Mononuclear cell (primary cell): Measurements from ENCODE around the gene FAM124A. TPM values are rescaled to one million over a fixed set of nuclear protein-coding genes. Genes with fewer than 3 reads are reported as not detected.
"Not testable (repeated sequence)": the region's sequence is repeated elsewhere in the genome, so short reads cannot be mapped to it uniquely, and the experiment has no call there.

Experiments
- H3K27me3 ChIP-seq: 2 replicates; pipeline ENCODE4 v1.6.0; 2011; ENCODE audit warnings: low read length, control low read depth; ENCODE audit not compliant: insufficient read depth
- H3K4me1 ChIP-seq: 2 replicates; pipeline ENCODE4 v1.5.1; 2011; ENCODE audit warnings: mild to moderate bottlenecking, low read length, control low read depth; ENCODE audit not compliant: insufficient read depth
- H3K4me3 ChIP-seq: 2 replicates; pipeline ENCODE4 v1.5.1; 2011; ENCODE audit warnings: mild to moderate bottlenecking, low read length, moderate library complexity
- H3K9me3 ChIP-seq: 2 replicates; pipeline ENCODE4 v1.5.1; 2011; ENCODE audit warnings: low read depth, mild to moderate bottlenecking, control low read depth, low read length
- total RNA-seq: library from RNA; depleted of rRNA; stranded (reverse); fragments of >200 nt; gene quantifications from one replicate; pipeline ENCODE4 v1.2.3, GENCODE V29; 2012

The FAM124A gene
- total RNA-seq, 1 donor = under 0.01 TPM

DNA sequence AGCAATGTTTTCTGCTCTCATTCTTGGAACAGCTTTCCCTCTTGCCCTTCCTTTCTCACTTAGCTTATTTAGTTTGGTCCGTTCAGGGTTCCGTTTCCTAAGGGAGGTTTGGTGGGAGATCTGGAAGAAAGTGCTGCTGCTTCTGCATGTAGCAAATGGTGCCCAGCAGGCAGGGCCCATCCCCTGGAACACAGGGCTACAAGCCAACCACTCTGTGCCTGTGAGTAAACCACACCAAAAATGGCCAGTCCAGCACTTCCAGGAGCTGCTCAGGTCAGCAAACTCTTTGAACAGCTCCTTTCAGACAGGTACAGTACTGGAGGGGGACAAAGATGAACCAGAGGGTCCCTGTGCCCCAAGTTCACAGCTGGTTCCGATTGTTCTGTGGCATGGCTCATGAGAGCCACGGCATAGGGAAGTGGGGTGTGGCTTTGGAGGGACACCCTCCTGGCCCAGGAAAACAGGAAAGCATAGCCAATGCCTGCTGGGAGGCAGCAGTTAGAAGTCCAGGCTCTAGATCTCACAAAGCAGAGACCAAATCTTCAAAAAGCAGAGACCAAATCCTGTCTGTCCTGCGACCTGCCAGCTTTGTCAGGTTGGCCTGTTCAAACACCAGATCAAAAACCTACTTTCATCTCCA is 39.5 kb downstream of the FAM124A start:
- Histone ChIP-seq H3K4me3 (no peak overlapping the region), H3K4me1 (no peaks in the 10 kb centered on the region), H3K27me3 (no peaks in the 10 kb centered on the region), H3K9me3 (no peaks in the 10 kb centered on the region)

DNA sequence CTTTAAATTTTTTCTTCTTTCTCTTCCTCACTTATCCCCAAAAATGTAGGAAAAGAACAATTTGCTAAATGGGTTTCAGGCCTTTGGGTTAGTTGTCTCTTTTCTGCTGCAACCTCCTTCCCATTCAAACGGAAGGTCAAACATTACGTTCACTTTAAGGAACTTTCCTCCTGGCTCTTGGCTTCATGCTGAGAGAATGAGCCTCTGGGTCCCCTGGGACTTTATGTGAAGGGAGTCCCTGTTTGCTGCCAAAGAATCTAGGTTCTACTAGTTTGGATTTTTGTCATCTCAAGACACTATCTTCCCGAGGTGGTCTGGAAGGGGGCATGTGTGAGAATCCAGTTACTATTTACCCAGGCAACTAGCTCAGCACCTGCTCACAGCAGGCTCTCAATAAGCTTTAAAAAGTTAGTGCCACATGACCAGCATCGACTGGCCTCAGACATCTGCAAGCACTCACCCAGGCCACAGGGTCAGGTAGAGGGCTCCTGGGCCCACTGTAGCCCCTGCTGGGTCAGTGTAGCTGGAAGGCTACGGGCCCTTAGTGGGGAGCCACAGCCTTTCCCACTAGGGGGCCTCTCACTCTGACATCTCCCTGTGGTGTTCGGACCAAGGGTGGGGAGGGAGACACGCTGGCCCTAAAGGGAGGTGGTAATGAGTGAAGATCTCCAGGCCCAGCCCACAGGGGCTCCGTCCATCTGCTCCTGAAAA is 40.5 kb downstream of the FAM124A start:
- no peak overlapping the region for H3K4me3 ChIP-seq
- H3K27me3 ChIP-seq = no peaks in the 10 kb centered on the region
- no peaks in the 10 kb centered on the region for H3K9me3 ChIP-seq
- H3K4me1 ChIP-seq = no peaks in the 10 kb centered on the region

DNA sequence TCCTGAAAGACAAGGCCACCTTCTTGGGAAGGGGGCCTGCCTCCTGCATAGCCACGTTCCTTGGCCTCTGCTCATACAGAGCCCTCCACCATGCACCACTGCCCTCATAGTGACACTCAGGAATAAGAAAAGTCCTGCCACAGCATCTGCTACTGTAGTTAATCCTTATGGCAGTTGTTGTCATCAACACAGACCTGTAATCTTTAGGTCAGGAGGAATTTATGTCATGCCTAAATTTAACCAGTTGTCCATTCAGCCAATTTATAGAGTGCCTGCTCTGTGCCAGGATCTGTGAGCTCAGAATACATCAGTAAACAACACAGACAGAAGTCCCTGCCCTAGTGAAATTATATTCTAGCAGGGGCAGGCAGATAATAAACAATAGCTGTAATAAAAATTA is 44.4 kb downstream of the FAM124A start:
- H3K9me3 ChIP-seq = no peaks in the 10 kb centered on the region
- no peaks in the 10 kb centered on the region for H3K27me3 ChIP-seq
- H3K4me1 ChIP-seq = no peaks in the 10 kb centered on the region
- H3K4me3 ChIP-seq = no peak overlapping the region

DNA sequence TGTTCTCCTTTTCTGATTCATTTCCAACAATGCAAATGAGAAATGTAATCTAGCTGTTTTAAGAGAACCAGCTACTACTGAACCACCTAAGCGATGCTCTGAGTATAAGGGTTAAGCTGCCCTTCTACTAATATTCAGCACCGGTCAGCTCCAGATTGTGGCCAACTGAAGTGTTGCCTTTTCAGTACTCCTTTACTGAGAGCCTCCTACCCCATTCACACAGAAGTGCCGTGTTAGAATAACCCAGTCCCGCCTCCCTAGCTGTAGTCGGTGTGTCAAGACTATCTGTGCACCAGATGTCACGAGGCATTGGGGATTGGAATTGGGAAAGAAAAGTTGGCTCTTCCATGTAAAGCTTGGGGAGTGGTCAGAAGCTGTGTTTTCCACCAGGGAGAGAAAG is 45.4 kb downstream of the FAM124A start:
- H3K4me1 ChIP-seq = no peaks in the 10 kb centered on the region
- no peaks in the 10 kb centered on the region for H3K9me3 ChIP-seq
- H3K27me3 ChIP-seq = no peaks in the 10 kb centered on the region
- no peak overlapping the region for H3K4me3 ChIP-seq

DNA sequence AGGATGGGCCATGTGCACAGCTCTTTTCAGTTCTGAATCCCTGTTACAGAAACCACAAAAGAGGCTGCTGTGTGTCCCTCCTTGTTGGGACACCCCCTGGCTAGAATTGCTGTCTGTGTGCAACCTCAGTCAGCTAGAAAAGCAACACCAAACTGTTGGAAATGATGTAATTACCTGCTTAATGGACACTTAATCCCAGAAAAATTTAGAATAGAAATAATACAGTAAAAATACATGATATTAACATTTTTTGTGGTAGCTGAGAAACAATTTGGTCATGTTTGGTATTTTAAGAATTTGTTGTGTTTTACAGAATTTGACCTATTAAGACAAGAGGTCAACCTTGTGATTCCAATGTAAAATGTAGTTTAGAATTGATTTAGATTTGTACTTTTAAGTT is 46.8 kb downstream of the FAM124A start:
- Histone ChIP-seq H3K4me1 (no peaks in the 10 kb centered on the region), H3K4me3 (no peak overlapping the region), H3K27me3 (no peaks in the 10 kb centered on the region), H3K9me3 (no peaks in the 10 kb centered on the region)

DNA sequence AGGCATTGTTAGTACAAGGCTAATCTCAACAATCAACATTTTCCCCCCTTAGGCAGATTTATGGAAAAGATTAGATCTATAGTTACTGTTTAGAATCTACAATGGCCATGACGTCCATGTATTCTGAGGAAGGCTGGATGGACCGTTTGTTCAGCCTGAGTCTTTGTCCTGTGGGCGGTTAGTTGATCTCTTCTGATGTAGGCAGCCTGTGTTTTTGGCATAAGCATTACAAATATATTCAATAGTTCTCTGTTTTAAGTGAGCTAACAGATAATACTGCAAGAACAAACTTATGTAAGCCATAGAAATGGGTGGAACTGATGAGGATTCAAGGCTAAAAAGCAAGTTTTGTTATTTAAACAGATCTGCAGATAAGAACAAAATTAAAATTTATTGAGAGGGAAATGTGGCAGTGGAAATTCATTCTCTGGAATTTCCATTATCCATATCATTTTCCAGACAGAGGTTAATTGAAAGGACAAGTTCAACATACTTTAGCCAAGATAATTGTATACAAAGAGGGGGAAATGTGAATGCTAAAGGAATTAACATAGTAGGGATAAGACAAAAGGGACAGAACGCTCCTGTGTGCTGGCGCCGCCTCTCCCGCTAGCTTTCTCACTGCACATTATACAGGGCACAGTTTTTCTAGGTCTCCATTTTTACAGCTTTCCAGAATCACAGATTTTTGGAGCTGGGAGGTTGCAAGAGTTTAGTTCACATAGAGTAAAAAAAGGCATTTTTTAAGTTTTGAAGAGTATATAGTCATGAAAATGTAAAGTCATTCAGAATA is 48.6 kb downstream of the FAM124A start:
- Histone ChIP-seq H3K4me1 (no peaks in the 10 kb centered on the region), H3K9me3 (no peaks in the 10 kb centered on the region), H3K4me3 (no peak overlapping the region), H3K27me3 (no peaks in the 10 kb centered on the region)

DNA sequence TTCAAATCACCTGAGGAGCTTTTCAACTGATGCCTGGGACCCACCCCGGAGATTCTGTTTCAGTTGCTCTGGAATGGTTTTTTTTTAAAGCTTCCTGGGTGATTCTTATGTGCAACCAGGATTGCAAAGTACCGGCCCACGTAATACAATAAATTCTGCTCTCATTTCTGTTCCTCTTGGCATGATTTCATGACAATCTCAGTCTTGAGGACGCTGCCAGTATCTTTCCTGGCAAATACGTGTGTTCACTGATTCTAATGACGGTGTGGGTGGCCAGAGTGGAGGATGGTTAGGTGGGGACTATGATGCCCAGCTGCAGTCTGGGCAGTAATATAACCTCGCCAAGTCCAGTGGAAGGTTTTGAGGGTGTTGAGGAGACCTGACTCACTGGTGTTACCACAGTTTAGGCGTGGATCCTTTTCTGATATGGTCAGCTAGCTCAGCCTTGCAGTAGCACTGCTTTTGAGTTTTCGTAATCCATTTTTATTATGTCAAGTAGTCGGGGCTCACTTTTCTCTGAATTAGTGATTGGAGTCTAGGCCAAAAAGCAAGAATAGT is 49.4 kb downstream of the FAM124A start:
- Histone ChIP-seq H3K4me3 (no peak overlapping the region), H3K27me3 (no peaks in the 10 kb centered on the region), H3K9me3 (no peaks in the 10 kb centered on the region), H3K4me1 (no peaks in the 10 kb centered on the region)

DNA sequence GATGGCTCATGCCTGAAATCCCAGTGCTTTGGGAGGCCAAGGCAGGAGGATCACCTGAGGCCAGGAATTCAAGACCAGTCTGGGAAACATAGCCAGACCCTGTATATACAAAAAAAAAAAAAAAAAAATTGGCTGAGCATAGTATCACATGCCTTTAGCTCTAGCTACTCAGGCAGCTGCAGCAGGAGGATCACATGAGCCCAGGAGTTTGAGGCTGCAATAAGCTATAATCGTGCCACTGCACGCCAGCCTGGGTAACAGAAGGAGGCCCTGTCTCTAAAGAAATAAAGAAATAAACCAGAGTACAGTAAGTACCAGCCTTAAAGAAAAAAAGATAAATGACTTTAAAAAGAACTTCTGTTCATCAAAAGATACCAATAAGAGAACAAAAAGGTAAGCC is 52.9 kb downstream of the FAM124A start:
- H3K4me1 ChIP-seq = no peaks in the 10 kb centered on the region
- no peaks in the 10 kb centered on the region for H3K27me3 ChIP-seq
- H3K9me3 ChIP-seq = no peaks in the 10 kb centered on the region
- H3K4me3 ChIP-seq = no peak overlapping the region

DNA sequence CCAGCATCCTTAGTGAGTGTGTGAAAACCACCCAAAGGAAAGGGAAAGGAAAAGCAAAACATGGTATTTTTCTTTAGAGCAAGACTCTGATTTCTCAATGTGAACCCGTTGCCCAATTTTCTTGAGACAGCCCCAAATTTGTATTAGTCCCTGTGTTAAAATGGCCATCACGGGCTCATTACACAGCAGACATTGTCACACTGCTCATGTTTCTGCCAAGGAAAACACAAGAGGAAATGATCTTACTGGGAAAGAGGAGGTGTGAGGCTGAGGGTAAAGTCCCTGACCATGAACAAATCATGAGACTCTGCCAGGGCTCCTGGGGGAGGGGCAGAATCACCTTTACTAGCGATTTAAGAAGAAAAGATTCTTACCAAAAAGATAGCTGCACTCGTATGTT is 54.4 kb downstream of the FAM124A start:
- H3K4me3 ChIP-seq = no peak overlapping the region
- no peaks in the 10 kb centered on the region for H3K9me3 ChIP-seq
- H3K4me1 ChIP-seq = no peaks in the 10 kb centered on the region
- H3K27me3 ChIP-seq = no peaks in the 10 kb centered on the region

DNA sequence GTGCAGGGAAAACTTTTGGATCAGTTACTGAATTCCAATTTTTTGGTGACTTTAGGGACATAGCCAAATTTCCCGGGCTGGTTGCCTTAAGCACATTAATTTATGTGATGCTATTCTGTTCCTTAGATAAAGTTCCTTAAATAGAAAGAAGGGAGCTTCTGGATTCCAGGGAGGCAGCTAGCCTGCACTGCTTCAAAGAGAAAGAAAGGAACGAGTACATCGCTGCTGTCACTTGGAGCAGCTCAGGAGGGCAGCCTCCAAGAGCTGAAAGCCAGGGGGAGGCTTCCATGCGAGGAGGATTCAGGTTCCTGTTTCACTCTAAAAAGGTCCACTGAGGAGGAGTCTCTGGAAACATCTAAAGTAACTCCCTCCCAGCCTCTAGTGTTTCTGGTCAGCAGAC is 55.7 kb downstream of the FAM124A start:
- Histone ChIP-seq H3K9me3 (no peaks in the 10 kb centered on the region), H3K4me1 (no peaks in the 10 kb centered on the region), H3K4me3 (no peak overlapping the region), H3K27me3 (no peaks in the 10 kb centered on the region)

DNA sequence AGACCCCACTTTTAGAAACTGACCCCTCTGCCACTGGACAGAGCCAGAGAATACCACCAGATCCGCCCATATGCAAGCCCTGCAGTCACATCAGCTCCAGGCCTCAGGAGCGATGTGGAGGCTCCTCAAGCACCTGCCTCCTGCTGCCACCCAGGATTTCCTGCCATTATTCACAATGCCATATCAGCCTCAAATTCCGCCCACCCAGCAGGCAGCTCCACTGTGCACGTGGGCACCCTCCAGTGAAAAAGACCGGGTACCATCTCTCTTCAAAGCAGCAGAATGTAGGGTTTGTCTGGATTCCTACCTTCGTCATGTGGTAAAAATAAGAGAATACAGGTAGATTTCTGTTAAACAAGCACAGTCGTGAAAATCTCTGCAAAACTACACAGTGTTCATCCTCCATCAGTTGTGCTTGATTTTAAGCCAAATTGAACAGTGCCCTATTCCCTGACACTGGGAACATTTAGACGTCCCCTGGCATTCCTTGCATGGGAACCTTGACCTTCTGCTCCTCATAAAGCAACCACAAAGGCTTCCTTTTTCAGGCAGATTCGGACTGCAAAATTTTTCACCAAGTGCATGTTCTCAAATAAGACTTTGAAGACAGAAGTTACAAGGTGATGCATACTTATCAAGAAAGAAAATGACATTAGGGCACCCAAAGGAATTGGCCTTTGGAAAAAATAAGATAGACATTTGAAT is 56.4 kb downstream of the FAM124A start:
- Histone ChIP-seq H3K27me3 (no peaks in the 10 kb centered on the region), H3K4me3 (no peak overlapping the region), H3K9me3 (no peaks in the 10 kb centered on the region), H3K4me1 (no peaks in the 10 kb centered on the region)

DNA sequence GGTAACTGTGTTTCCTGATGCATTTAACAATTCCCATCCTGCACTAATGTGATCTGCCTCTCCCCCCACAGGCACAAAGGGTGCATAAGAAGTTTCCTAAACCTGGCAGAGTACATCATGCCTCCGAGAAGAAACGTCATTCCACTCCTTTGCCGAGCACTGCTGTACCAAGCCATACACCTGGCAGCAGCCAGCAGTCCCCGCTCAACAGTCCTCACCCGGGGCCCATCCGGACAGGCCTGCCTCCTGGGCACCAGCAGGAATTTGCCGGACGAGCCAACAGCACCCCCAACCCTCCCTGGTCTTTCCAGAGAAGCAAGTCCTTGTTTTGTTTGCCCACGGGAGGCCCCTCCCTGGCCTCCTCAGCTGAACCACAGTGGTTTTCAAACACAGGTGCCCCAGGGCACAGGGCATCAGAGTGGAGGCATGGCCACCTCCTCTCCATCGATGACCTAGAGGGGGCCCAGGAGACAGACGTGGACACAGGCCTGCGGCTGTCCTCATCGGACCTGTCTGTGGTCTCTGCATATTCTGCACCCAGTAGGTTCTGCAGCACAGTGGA is 58.3 kb downstream of the FAM124A start:
- H3K4me3 ChIP-seq = no peak overlapping the region
- H3K27me3 ChIP-seq = no peaks in the 10 kb centered on the region
- H3K4me1 ChIP-seq = no peaks in the 10 kb centered on the region
- no peaks in the 10 kb centered on the region for H3K9me3 ChIP-seq

DNA sequence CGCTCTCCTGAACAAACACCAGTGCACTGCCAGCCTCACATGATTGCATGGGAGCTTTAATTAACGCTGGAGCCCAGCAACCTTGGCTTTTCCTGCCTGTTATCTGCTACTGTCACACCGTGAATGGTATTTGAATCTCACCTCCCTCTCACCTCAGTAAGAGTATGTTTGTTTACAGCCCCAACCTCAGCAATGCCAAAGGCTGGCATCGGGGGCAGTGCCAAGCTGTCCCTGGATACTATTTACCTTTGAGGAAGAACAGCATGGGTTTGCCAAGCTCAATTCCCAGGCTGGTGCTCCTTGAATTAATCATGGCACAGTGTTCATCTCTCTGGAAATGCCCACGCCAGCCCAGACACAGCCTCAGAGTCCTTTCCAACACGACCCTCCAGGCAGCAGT is 60.1 kb downstream of the FAM124A start:
- Histone ChIP-seq H3K4me3 (no peak overlapping the region), H3K27me3 (no peaks in the 10 kb centered on the region), H3K9me3 (no peaks in the 10 kb centered on the region), H3K4me1 (no peaks in the 10 kb centered on the region)

DNA sequence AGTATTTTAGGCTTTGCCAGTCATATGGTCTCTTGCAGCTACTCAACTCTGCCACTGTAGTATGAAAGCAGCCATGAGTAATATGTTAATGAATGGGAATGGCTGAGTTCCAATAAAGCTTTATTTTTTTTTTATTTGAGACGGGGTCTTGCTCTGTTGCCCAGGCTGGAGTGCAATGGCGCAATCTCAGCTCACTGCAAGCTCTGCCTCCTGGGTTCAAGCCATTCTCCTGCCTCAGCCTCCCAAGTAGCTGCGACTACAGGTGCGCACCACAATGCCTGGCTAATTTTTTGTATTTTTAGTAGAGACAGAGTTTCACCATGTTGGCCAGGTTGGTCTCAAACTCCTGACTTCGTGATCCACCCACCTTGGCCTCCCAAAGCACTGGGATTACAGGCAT is 60.7 kb downstream of the FAM124A start:
- H3K4me3 ChIP-seq, H3K9me3 ChIP-seq, H3K27me3 ChIP-seq, H3K4me1 ChIP-seq: not testable (repeated sequence)

DNA sequence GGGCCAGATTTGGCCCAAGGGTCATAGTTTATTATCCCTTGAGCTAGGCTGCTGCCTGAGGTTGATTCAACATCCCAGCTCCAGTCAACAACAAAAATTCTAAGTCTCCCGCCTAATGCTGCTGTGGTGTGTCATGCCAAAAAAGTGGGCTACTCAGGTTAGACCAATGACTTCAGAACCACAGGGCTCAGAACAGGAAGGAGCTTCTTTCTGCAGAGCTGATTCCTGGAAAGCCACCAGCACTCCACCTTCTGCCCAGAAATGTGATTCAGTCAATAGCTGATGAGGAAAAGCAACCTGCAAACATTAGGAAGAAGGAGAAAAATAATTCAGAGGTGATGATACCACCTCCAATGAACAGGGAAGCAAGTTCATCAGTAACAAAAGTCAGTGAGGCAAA is 61.2 kb downstream of the FAM124A start:
- no peaks in the 10 kb centered on the region for H3K27me3 ChIP-seq
- no peaks in the 10 kb centered on the region for H3K9me3 ChIP-seq
- H3K4me1 ChIP-seq = no peaks in the 10 kb centered on the region
- H3K4me3 ChIP-seq = no peak overlapping the region
